ENCODE data around the gene DHODH. TPM values are rescaled to one million over a fixed set of nuclear protein-coding genes. Genes with fewer than 3 reads are reported as not detected.

DHODH gene
- total RNA-seq, 2 experiments from 2014 or later, result 26.5 to 26.8 TPM

DNA sequence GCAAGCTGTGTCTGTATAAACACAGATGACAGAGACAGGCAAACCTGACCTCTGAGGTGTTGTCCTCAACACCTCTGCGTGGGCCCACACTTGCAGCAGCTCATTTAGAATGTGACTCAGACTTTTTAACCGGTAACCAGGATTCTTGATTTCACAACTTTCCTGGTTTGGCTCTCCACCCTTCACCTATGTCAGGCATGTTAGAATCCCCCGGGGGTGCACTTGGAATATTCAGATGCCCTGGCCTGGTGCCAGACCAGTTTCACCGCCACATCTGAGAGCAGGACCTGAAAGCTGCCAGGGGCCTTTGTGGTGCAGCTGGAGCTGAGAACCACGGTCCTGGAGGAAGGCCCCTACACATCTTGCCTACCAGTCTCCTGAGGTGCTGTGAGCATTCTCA is 4.8 kb downstream of the DHODH start:
- intact Hi-C loops (cut with micrococcal nuclease), result no loop called here
- DNase-seq (peak; percentile 61), ATAC-seq (no peak)
- no peaks in the 10 kb centered on the region for H3K27me3 Mint-ChIP-seq
- no peak overlapping the region for H3K4me3 Mint-ChIP-seq
- H3K9me3 Mint-ChIP-seq, result no peaks in the 10 kb centered on the region
- CTCF ChIA-PET, result interaction anchor here (0.9 kb wide), 1 partner anchor 12 kb away, joined by 3 read pairs; no protein-coding TSS in a partner anchor
- peaks cover 48% of the 10 kb centered on the region for H3K4me1 Mint-ChIP-seq (ENCODE audit: low read depth)
- peaks cover 41% of the 10 kb centered on the region for H3K36me3 Mint-ChIP-seq (ENCODE audit: low read depth)
- peak overlapping the region; percentile 89 for H3K27ac Mint-ChIP-seq
- TF ChIP-seq, protein P1, sequence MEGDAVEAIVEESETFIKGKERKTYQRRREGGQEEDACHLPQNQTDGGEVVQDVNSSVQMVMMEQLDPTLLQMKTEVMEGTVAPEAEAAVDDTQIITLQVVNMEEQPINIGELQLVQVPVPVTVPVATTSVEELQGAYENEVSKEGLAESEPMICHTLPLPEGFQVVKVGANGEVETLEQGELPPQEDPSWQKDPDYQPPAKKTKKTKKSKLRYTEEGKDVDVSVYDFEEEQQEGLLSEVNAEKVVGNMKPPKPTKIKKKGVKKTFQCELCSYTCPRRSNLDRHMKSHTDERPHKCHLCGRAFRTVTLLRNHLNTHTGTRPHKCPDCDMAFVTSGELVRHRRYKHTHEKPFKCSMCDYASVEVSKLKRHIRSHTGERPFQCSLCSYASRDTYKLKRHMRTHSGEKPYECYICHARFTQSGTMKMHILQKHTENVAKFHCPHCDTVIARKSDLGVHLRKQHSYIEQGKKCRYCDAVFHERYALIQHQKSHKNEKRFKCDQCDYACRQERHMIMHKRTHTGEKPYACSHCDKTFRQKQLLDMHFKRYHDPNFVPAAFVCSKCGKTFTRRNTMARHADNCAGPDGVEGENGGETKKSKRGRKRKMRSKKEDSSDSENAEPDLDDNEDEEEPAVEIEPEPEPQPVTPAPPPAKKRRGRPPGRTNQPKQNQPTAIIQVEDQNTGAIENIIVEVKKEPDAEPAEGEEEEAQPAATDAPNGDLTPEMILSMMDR (IDR thresholded peaks at IDR 0.05), result no peak
- POLR2A ChIA-PET, result interaction anchor here (1.2 kb wide), 1 partner anchor 81 kb away, joined by 3 read pairs; no protein-coding TSS in a partner anchor

DNA sequence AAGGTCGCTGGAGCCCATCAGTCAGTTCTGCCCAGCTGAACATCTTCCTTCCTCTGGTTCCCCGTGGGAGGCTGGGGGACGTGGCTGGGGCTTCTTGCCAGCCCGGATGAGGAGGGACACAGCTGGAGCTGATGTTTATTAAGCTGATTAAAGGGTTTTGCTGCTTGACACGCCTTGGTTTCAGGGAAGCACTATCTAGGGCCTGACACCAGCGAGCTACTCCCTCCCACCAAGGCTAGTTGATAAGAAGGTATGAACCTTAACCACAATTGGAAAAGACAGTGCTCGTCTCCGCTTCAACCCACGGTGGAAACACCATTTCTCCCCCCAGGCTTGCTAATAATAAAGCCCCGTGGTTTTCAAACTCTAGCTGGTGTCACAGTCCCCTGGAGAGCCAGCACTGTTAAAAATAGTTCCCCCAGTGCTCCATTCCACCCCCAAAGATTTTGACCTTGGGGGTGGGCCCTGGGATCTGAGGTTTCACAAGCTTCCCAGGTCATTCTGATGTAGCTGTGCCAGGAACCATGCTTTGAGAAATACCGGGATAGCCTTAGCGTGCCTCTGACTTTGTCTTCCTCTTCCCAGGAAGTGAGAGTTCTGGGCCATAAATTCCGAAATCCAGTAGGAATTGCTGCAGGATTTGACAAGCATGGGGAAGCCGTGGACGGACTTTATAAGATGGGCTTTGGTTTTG is 5.5 kb downstream of the DHODH start:
- no peak for ATAC-seq
- TF ChIP-seq, protein P1 (IDR thresholded peaks at IDR 0.05), result no peak
- Mint-ChIP-seq H3K27ac (peak overlapping the region; percentile 89), H3K4me3 (no peak overlapping the region), H3K9me3 (no peaks in the 10 kb centered on the region), H3K27me3 (no peaks in the 10 kb centered on the region), H3K36me3 (ENCODE audit: low read depth) (peaks cover 40% of the 10 kb centered on the region), H3K4me1 (ENCODE audit: low read depth) (peaks cover 48% of the 10 kb centered on the region)
- peak; percentile 22 for DNase-seq
- CTCF ChIA-PET, result interaction anchor here (0.9 kb wide), 1 partner anchor 13 kb away, joined by 3 read pairs; no protein-coding TSS in a partner anchor
- intact Hi-C loops (cut with micrococcal nuclease), result no loop called here
- POLR2A ChIA-PET, result interaction anchor here (1.2 kb wide), 1 partner anchor 81 kb away, joined by 3 read pairs; no protein-coding TSS in a partner anchor

DNA sequence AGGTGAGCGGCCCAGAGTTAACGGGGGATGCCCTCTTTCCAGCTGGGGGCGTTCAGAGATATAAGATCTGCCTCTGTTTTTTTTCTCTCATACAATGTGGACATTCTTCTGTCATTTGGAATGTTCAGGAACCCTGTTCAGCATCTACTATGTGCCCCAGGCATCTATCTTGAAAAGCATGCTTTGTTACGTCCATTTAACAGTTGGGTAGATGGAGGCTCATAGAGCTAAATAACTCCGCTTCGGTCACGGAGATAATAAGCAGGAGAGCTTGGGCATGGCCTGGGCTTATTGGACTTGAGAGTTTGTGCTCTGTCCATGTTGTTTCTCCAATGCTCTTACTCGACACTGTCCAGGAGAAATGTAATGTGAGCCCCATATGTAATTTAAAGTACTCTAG is 6.1 kb downstream of the DHODH start:
- H3K27me3 Mint-ChIP-seq, result no peaks in the 10 kb centered on the region
- ATAC-seq (no peak), DNase-seq (no peak)
- intact Hi-C loops (cut with micrococcal nuclease), result no loop called here
- POLR2A ChIA-PET, result interaction anchor here (1.2 kb wide), 1 partner anchor 80 kb away, joined by 3 read pairs; no protein-coding TSS in a partner anchor
- peaks cover 47% of the 10 kb centered on the region for H3K4me1 Mint-ChIP-seq (ENCODE audit: low read depth)
- no peak overlapping the region for H3K4me3 Mint-ChIP-seq
- CTCF ChIA-PET, result interaction anchor here (0.6 kb wide), 1 partner anchor 225 kb away, joined by 3 read pairs; no protein-coding TSS in a partner anchor
- H3K36me3 Mint-ChIP-seq (ENCODE audit: low read depth), result peaks cover 43% of the 10 kb centered on the region
- H3K9me3 Mint-ChIP-seq, result no peaks in the 10 kb centered on the region
- no peak overlapping the region for H3K27ac Mint-ChIP-seq
- TF ChIP-seq, protein P1 (IDR thresholded peaks at IDR 0.05), result no peak

DNA sequence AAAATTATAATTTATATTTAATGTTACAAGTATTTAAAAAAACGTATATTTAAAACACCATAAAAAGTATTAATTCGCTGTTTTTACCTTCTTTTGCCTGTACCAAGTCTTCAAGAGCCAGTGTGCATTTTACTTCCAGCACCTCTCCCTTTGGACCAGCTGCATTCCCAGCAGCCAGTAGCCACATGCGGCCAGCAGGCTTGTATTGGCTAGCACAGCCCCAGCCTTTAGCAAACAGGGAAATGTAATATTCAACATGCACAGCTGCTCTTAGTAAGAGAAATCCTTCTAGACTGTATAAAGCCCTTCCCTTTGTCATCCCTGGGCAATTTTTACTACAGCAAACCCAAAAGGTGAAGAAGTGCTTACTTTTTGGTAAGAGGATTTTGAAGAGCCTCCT is 6.6 kb downstream of the DHODH start:
- no peaks in the 10 kb centered on the region for H3K27me3 Mint-ChIP-seq
- H3K9me3 Mint-ChIP-seq, result no peaks in the 10 kb centered on the region
- DNase-seq (no peak), ATAC-seq (no peak)
- peaks cover 38% of the 10 kb centered on the region for H3K36me3 Mint-ChIP-seq (ENCODE audit: low read depth)
- no peak overlapping the region for H3K27ac Mint-ChIP-seq
- no peak overlapping the region for H3K4me3 Mint-ChIP-seq
- peaks cover 43% of the 10 kb centered on the region for H3K4me1 Mint-ChIP-seq (ENCODE audit: low read depth)
- CTCF ChIA-PET, result interaction anchor here (0.6 kb wide), 1 partner anchor 225 kb away, joined by 3 read pairs; no protein-coding TSS in a partner anchor
- POLR2A ChIA-PET, result no interaction called here
- TF ChIP-seq, protein P1 (IDR thresholded peaks at IDR 0.05), result no peak
- intact Hi-C loops (cut with micrococcal nuclease), result no loop called here

DNA sequence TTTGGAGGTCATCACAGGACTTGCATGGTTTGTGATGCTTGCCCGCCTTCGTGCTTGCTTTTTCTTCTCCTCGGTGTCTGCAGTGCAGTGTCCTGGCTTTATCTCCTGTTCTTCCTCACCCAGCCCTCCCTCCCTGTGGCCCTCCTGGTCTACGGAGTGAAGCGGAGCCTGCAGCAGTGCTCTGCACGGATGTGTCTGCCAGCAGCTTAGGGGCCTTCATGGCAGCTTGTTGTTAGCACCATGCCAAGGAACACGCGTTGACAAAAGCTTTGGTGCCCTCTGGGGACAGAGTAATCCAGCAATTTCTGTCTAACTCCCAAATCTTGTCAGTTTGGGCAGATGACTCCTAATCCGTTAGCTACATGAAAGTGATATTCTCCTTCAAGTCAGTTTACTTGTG is 9.9 kb downstream of the DHODH start:
- Mint-ChIP-seq H3K27me3 (no peaks in the 10 kb centered on the region), H3K27ac (no peak overlapping the region), H3K4me1 (ENCODE audit: low read depth) (peaks cover 13% of the 10 kb centered on the region), H3K4me3 (no peak overlapping the region), H3K9me3 (no peaks in the 10 kb centered on the region), H3K36me3 (ENCODE audit: low read depth) (peaks cover 32% of the 10 kb centered on the region)
- ATAC-seq (no peak), DNase-seq (no peak)
- POLR2A ChIA-PET, result interaction anchor here (0.7 kb wide), 1 partner anchor 9 kb away, joined by 3 read pairs; the partner anchor contains the start of gene DHODH
- intact Hi-C loops (cut with micrococcal nuclease), result no loop called here
- TF ChIP-seq, protein P1 (IDR thresholded peaks at IDR 0.05), result no peak
- CTCF ChIA-PET, result no interaction called here

Measured in activated CD8-positive, alpha-beta T cell treated with anti-CD3 and anti-CD28 coated beads for 36 hours (primary cell).